WTC11 (cell line): ENCODE measurements around the gene PILRB.

ENCODE experiments used
- GABPB1 ChIP-seq: sonication (generic); formaldehyde crosslinking; IDR thresholded peaks from 2 replicates; pipeline ENCODE4 v1.8.1; 2023; ENCODE audit warnings: mild to moderate bottlenecking, missing genetic modification reagents
- IRF2 ChIP-seq: sonication (generic); formaldehyde crosslinking; IDR thresholded peaks from 2 replicates; pipeline ENCODE4 v1.8.0; 2022; ENCODE audit warnings: low read depth, missing genetic modification reagents, borderline replicate concordance
- NR3C1 ChIP-seq: sonication (generic); formaldehyde crosslinking; conservative IDR thresholded peaks from 2 replicates; pipeline ENCODE4 v1.8.1; 2023; ENCODE audit warnings: low read depth, mild to moderate bottlenecking, missing genetic modification reagents
- SMAD3 ChIP-seq: sonication (generic); formaldehyde crosslinking; IDR thresholded peaks from 2 replicates; pipeline ENCODE4 v1.8.0; 2022; ENCODE audit warnings: missing genetic modification reagents, mild to moderate bottlenecking, borderline replicate concordance
- TEAD4 ChIP-seq: sonication (generic); formaldehyde crosslinking; IDR thresholded peaks from 2 replicates; pipeline ENCODE4 v1.8.0; 2022; ENCODE audit warnings: mild to moderate bottlenecking, missing genetic modification reagents
- TF ChIP-seq, protein P1 (sequence below): fragments of 200-600 bp; IDR thresholded peaks from 2 replicates; pipeline ENCODE4 v1.8.0; 2022; ENCODE audit warnings: antibody characterized with exemption
- TF ChIP-seq, protein P2 (sequence below): sonication (generic); formaldehyde crosslinking; IDR thresholded peaks from 2 replicates; pipeline ENCODE4 v1.8.1; 2022; ENCODE audit warnings: missing genetic modification reagents, borderline replicate concordance

GRCh38 chr7:100370746-100371145 lies 12.8 kb downstream of the PILRB start:
- TF ChIP-seq, protein P1, sequence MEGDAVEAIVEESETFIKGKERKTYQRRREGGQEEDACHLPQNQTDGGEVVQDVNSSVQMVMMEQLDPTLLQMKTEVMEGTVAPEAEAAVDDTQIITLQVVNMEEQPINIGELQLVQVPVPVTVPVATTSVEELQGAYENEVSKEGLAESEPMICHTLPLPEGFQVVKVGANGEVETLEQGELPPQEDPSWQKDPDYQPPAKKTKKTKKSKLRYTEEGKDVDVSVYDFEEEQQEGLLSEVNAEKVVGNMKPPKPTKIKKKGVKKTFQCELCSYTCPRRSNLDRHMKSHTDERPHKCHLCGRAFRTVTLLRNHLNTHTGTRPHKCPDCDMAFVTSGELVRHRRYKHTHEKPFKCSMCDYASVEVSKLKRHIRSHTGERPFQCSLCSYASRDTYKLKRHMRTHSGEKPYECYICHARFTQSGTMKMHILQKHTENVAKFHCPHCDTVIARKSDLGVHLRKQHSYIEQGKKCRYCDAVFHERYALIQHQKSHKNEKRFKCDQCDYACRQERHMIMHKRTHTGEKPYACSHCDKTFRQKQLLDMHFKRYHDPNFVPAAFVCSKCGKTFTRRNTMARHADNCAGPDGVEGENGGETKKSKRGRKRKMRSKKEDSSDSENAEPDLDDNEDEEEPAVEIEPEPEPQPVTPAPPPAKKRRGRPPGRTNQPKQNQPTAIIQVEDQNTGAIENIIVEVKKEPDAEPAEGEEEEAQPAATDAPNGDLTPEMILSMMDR = no peak
- TF ChIP-seq IRF2 (no peak), SMAD3 (CRISPR knock-in tag) (no peak), TEAD4 (CRISPR knock-in tag) (no peak), GABPB1 (CRISPR knock-in tag) (no peak), NR3C1 (CRISPR knock-in tag) (no peak)
- TF ChIP-seq, protein P2, sequence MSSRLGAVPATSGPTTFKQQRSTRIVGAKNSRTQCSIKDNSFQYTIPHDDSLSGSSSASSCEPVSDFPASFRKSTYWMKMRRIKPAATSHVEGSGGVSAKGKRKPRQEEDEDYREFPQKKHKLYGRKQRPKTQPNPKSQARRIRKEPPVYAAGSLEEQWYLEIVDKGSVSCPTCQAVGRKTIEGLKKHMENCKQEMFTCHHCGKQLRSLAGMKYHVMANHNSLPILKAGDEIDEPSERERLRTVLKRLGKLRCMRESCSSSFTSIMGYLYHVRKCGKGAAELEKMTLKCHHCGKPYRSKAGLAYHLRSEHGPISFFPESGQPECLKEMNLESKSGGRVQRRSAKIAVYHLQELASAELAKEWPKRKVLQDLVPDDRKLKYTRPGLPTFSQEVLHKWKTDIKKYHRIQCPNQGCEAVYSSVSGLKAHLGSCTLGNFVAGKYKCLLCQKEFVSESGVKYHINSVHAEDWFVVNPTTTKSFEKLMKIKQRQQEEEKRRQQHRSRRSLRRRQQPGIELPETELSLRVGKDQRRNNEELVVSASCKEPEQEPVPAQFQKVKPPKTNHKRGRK (CRISPR knock-in tag) = no peak
